22Rv1 (cell line): ENCODE results near the gene AEN.

Source experiments
- CTCF ChIP-seq: fragments of 450-650 bp; IDR thresholded peaks from 2 replicates; pipeline ENCODE4 v1.5.1; 2017; ENCODE audit warnings: mild to moderate bottlenecking
- ZFX ChIP-seq: fragments of 450-650 bp; IDR thresholded peaks from 2 replicates; pipeline ENCODE4 v1.6.1; 2017; ENCODE audit warnings: antibody characterized with exemption, borderline replicate concordance

GRCh38 chr15:88612186-88612796 is 8.8 kb upstream of the AEN start:
- TF ChIP-seq CTCF (no peak), ZFX (no peak)
